ENCODE results near the gene PNPLA7. TPM values are rescaled to one million over a fixed set of nuclear protein-coding genes. Genes with fewer than 3 reads are reported as not detected.

The PNPLA7 gene
- total and polyA plus RNA-seq, 2 of the 8 experiments (the other 6 are each of a cell fraction or from before 2014, with no cell fraction given) = 0.35 to 0.47 TPM

GRCh38 chr9:137426018-137426681 is 124.1 kb downstream of the PNPLA7 start (continued):
- no peak for TF ChIP-seq EP300 (IDR thresholded peaks at IDR 0.05; ENCODE audit: borderline replicate concordance in 1 of 2, low read depth in 2 of 2, low read length in 2 of 2)
- no peak for TF ChIP-seq CBX5 (IDR thresholded peaks at IDR 0.05; ENCODE audit: low read depth, low read length)
- no peak for TF ChIP-seq HDAC6 (IDR thresholded peaks at IDR 0.05; ENCODE audit: low read depth, low read length)

All from H1 (cell line).